K562 (cell line): Measurements from ENCODE around the gene PRRC2A. TPM values are rescaled to one million over a fixed set of nuclear protein-coding genes. Genes with fewer than 3 reads are reported as not detected.

Experiments used
- ADNP ChIP-seq: fragments of 200-800 bp; sonication (Bioruptor generic); IDR thresholded peaks from 2 replicates; pipeline ENCODE4 v1.6.1; 2016; ENCODE audit warnings: missing genetic modification characterization, missing compliant biosample characterization
- ATF1 ChIP-seq, 2 experiments: fragments of 450-650 bp in 1 of 2; IDR thresholded peaks; 2 replicates each; pipeline ENCODE4 v1.6.1; 2016; ENCODE audit warnings: missing compliant biosample characterization in 1 of 2, missing genetic modification characterization in 1 of 2
- BCL6 ChIP-seq: fragments of 250-450 bp; sonication (Bioruptor Pico); IDR thresholded peaks from 2 replicates; pipeline ENCODE4 v1.4.0; 2020
- CCAR2 ChIP-seq: fragments of 200-400 bp; formaldehyde crosslinking; IDR thresholded peaks from 2 replicates; pipeline ENCODE4 v1.6.1; 2017; ENCODE audit warnings: mild to moderate bottlenecking, low read depth, low read length
- CHCHD3 ChIP-seq: fragments of 250-450 bp; sonication (Bioruptor Pico); IDR thresholded peaks from 2 replicates; pipeline ENCODE4 v2.1.2; 2022; ENCODE audit warnings: mild to moderate bottlenecking
- CREM ChIP-seq: IDR thresholded peaks from 2 replicates; pipeline ENCODE4 v1.6.1; 2014; ENCODE audit warnings: antibody characterized with exemption, low read depth
- FOXK1 ChIP-seq: sonication (generic); formaldehyde crosslinking; IDR thresholded peaks from 2 replicates; pipeline ENCODE4 v1.8.0; 2022; ENCODE audit warnings: missing genetic modification reagents, mild to moderate bottlenecking, borderline replicate concordance
- IFI16 ChIP-seq: fragments of 250-450 bp; sonication (Bioruptor Pico); IDR thresholded peaks from 2 replicates; pipeline ENCODE4 v2.1.2; 2022; ENCODE audit warnings: mild to moderate bottlenecking, inconsistent platforms
- ILK ChIP-seq: fragments of 450-650 bp; IDR thresholded peaks from 2 replicates; pipeline ENCODE4 v1.6.1; 2016; ENCODE audit warnings: missing genetic modification characterization, low read depth, mild to moderate bottlenecking, missing compliant biosample characterization, moderate library complexity, borderline replicate concordance
- MIER1 ChIP-seq: fragments of 450-650 bp; IDR thresholded peaks from 2 replicates; pipeline ENCODE4 v1.6.1; 2016; ENCODE audit warnings: antibody characterized with exemption, mild to moderate bottlenecking, low read depth
- NFIX ChIP-seq: fragments of 250-450 bp; sonication (Bioruptor Pico); IDR thresholded peaks from 2 replicates; pipeline ENCODE4 v1.4.0; 2020; ENCODE audit warnings: low read depth, mild to moderate bottlenecking, moderate library complexity
- POLR2A ChIP-seq: fragments of 450-650 bp; conservative IDR thresholded peaks from 2 replicates; pipeline ENCODE4 v1.6.1; 2016
- RBFOX2 ChIP-seq: fragments of 200-400 bp; formaldehyde crosslinking; IDR thresholded peaks from 2 replicates; pipeline ENCODE4 v1.6.1; 2017; ENCODE audit warnings: low read depth, mild to moderate bottlenecking, low read length, moderate library complexity
- SMAD2 ChIP-seq: fragments of 150-350 bp; IDR thresholded peaks from 2 replicates; pipeline ENCODE4 v1.6.1; 2014; ENCODE audit warnings: low read depth, mild to moderate bottlenecking, low read length
- SMARCA4 ChIP-seq: fragments of 450-650 bp; IDR thresholded peaks from 2 replicates; pipeline ENCODE4 v1.6.1; 2016
- TAL1 ChIP-seq: fragments of 450-650 bp; IDR thresholded peaks from 2 replicates; pipeline ENCODE4 v1.6.1; 2016; ENCODE audit warnings: mild to moderate bottlenecking
- TGIF2 ChIP-seq: sonication (generic); formaldehyde crosslinking; IDR thresholded peaks from 2 replicates; pipeline ENCODE4 v1.8.1; 2022; ENCODE audit warnings: mild to moderate bottlenecking, missing genetic modification reagents, moderate library complexity
- ZBTB17 ChIP-seq: fragments of 450-650 bp; formaldehyde crosslinking; IDR thresholded peaks from 2 replicates; pipeline ENCODE4 v1.4.0; 2020; ENCODE audit warnings: mild to moderate bottlenecking
- ZNF583 ChIP-seq: fragments of 250-450 bp; sonication (Bioruptor Pico); IDR thresholded peaks from 2 replicates; pipeline ENCODE4 v1.4.0; 2020
- polyA plus RNA-seq, 8 experiments: library from polyadenylated mRNA; depleted of rRNA in 4 of 8; stranded (reverse) in 5 of 8; unstranded in 3 of 8; fragments of >200 nt; fragmentation: Nextera tagmentation in 2 of 8; fragmentation: Illumina TruSeq in 1 of 8; extraction: Ambion mirVana in 2 of 8; extraction: Trizol in 1 of 8; gene quantifications; 2 replicates each; pipeline versions ENCODE4 v1.2.1 to v1.2.3, GENCODE V29; 2011 to 2014; ENCODE audit warnings: inconsistent platforms in 1 of 8, missing spikeins in 1 of 8
- total RNA-seq, 7 experiments: library from RNA; depleted of rRNA in 6 of 7; stranded (reverse); fragments of >200 nt in 6 of 7; fragmentation: Illumina TruSeq in 2 of 7; extraction: Trizol in 2 of 7; gene quantifications; 2 replicates each; pipeline versions ENCODE4 v1.2.1 to v1.2.3, GENCODE V29; 2011 to 2021; ENCODE audit warnings: low replicate concordance in 1 of 7
- TF ChIP-seq, protein P1 (sequence below), 2 experiments: fragments of 200-800 bp in 1 of 2; sonication (Bioruptor generic) in 1 of 2; sonication (generic) in 1 of 2; formaldehyde crosslinking in 1 of 2; IDR thresholded peaks in 1 of 2; conservative IDR thresholded peaks in 1 of 2; 2 replicates each; pipeline versions ENCODE4 v1.5.0 to v1.6.1; 2016 to 2020; ENCODE audit warnings: missing compliant biosample characterization in 1 of 2, missing genetic modification characterization in 1 of 2, missing genetic modification reagents in 1 of 2
- TF ChIP-seq, protein P2 (sequence below), 2 experiments: fragments of 250-450 bp in 1 of 2; fragments of 450-650 bp in 1 of 2; sonication (Bioruptor Pico) in 1 of 2; IDR thresholded peaks; 2 replicates each; pipeline versions ENCODE4 v1.6.1 to v1.8.0; 2016 to 2021; ENCODE audit warnings: mild to moderate bottlenecking in 2 of 2, moderate library complexity in 2 of 2, missing compliant biosample characterization in 1 of 2, missing genetic modification characterization in 1 of 2
- TF ChIP-seq, protein P3 (sequence below): IDR thresholded peaks from 2 replicates; pipeline ENCODE4 v1.6.1; 2012; ENCODE audit warnings: low read depth, low read length, improper control_type of control experiment, borderline replicate concordance
- TF ChIP-seq, protein P4 (sequence below): IDR thresholded peaks from 2 replicates; pipeline ENCODE4 v1.6.1; 2016; ENCODE audit warnings: missing genetic modification characterization, missing compliant biosample characterization

The PRRC2A gene
- total and polyA plus RNA-seq, 9 of the 15 experiments (the other 6 are each of a cell fraction or from before 2014, with no cell fraction given) = 1.0 to 332 (median 63.0) TPM

DNA sequence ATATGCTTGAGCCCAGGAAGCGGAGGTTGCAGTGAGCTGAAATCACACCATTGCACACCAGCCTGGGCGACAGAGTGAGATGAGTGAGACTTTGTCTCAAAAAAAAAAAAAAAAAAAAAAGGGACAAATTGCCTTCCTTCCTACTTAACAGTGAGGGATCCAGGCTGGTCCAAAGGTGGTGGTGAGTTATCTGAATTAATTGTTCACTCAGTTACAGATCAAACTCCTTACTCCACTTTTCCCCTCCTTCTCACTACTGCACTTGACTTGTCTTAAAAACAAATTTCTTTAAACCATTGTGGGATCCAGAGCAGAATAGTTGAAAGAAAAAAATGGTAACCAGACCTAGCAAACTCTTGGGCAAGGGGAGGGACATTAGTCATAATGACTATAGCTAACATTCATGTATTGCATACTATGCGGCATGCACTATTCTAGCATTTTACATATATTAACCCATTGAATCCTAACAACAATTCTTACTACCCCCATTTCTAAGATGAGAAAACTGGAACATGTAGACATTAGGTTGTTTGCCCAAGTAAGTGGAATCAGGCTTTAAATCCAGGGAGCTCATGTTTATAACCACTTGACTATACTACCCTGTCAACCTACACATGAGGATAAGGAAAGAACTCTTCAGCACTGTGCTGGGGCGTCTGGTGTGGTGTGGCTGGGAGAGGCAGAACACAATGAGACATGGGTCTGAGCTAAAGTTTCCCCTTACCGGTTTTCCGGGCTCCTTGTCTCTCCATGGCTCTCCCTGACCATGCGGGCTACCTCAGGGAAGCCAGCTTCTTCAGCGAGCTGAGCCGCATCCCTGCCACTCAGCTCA is 42.8 kb downstream of the PRRC2A start (continued):
- peak; percentile 16; the same call in 1 of the 2 replicates for TF ChIP-seq MIER1
- no peak for TF ChIP-seq NFIX
- TF ChIP-seq, protein P1, sequence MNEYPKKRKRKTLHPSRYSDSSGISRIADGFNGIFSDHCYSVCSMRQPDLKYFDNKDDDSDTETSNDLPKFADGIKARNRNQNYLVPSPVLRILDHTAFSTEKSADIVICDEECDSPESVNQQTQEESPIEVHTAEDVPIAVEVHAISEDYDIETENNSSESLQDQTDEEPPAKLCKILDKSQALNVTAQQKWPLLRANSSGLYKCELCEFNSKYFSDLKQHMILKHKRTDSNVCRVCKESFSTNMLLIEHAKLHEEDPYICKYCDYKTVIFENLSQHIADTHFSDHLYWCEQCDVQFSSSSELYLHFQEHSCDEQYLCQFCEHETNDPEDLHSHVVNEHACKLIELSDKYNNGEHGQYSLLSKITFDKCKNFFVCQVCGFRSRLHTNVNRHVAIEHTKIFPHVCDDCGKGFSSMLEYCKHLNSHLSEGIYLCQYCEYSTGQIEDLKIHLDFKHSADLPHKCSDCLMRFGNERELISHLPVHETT (CRISPR knock-in tag; conservative IDR thresholded peaks at IDR 0.05 in 1 of 2, IDR thresholded peaks at IDR 0.05 in 1 of 2) = no peak
- no peak for TF ChIP-seq IFI16 (CRISPR knock-in tag)
- TF ChIP-seq, protein P2, sequence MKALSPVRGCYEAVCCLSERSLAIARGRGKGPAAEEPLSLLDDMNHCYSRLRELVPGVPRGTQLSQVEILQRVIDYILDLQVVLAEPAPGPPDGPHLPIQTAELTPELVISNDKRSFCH (CRISPR knock-in tag; IDR thresholded peaks at IDR 0.05) = no peak
- TF ChIP-seq, protein P2 (tag; IDR thresholded peaks at IDR 0.05) = no peak; the same call in 1 of the 2 replicates
- no peak for TF ChIP-seq SMAD2
- TF ChIP-seq RBFOX2 = no peak
- no peak for TF ChIP-seq SMARCA4
- no peak for TF ChIP-seq TAL1
- TF ChIP-seq ADNP (tag) = no peak
- TF ChIP-seq BCL6 (CRISPR knock-in tag) = no peak
- no peak for TF ChIP-seq TGIF2 (CRISPR knock-in tag)
- TF ChIP-seq ILK (tag) = 0 out of 2 replicates have a peak, but pooled peaks have one; percentile 24
- no peak for TF ChIP-seq CREM
- TF ChIP-seq, protein P3, sequence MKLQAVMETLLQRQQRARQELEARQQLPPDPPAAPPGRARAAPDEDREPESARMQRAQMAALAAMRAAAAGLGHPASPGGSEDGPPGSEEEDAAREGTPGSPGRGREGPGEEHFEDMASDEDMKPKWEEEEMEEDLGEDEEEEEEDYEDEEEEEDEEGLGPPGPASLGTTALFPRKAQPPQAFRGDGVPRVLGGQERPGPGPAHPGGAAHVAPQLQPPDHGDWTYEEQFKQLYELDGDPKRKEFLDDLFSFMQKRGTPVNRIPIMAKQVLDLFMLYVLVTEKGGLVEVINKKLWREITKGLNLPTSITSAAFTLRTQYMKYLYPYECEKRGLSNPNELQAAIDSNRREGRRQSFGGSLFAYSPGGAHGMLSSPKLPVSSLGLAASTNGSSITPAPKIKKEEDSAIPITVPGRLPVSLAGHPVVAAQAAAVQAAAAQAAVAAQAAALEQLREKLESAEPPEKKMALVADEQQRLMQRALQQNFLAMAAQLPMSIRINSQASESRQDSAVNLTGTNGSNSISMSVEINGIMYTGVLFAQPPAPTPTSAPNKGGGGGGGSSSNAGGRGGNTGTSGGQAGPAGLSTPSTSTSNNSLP = no peak
- TF ChIP-seq, protein P4, sequence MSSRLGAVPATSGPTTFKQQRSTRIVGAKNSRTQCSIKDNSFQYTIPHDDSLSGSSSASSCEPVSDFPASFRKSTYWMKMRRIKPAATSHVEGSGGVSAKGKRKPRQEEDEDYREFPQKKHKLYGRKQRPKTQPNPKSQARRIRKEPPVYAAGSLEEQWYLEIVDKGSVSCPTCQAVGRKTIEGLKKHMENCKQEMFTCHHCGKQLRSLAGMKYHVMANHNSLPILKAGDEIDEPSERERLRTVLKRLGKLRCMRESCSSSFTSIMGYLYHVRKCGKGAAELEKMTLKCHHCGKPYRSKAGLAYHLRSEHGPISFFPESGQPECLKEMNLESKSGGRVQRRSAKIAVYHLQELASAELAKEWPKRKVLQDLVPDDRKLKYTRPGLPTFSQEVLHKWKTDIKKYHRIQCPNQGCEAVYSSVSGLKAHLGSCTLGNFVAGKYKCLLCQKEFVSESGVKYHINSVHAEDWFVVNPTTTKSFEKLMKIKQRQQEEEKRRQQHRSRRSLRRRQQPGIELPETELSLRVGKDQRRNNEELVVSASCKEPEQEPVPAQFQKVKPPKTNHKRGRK (tag) = no peak
- TF ChIP-seq ZNF583 (CRISPR knock-in tag) = no peak
- no peak for TF ChIP-seq ATF1 (CRISPR knock-in tag; IDR thresholded peaks at IDR 0.05)
- peak; percentile 18; the same call in 1 of the 2 replicates for TF ChIP-seq ATF1 (tag; IDR thresholded peaks at IDR 0.05)
- TF ChIP-seq CCAR2 = no peak
- no peak for TF ChIP-seq FOXK1
- TF ChIP-seq ZBTB17 = no peak
- TF ChIP-seq CHCHD3 (CRISPR knock-in tag) = no peak
- TF ChIP-seq POLR2A = no peak
- TF ChIP-seq, all 486 proteins: peak for 34
